Kidney (tissue), 14 donors: ENCODE measurements around the gene CCDC88B. TPM values are rescaled to one million over a fixed set of nuclear protein-coding genes. Genes with fewer than 3 reads are reported as not detected.

Experiments used
- DNase-seq, 5 donors: peaks; one replicate each; pipeline ENCODE4 v3.0.0-alpha.2; 2013 to 2020
- FAIRE-seq: peaks from 2 replicates; lab custom pipeline; 2012; peaks lifted over from hg19 to GRCh38; lab: Jason Lieb, UNC
- H3K27ac ChIP-seq, 2 donors: one replicate each; pipeline ENCODE4 v1.7.0; 2013; ENCODE audit warnings: low read depth in 2 of 2, low read length in 2 of 2, inconsistent platforms in 1 of 2
- H3K27me3 ChIP-seq: one replicate; pipeline ENCODE4 v1.7.1; 2013; ENCODE audit warnings: low read length, inconsistent platforms; ENCODE audit not compliant: control insufficient read depth, insufficient read depth
- H3K36me3 ChIP-seq, 3 donors: one replicate each; pipeline versions ENCODE4 v1.7.0 to v1.7.1; 2013; ENCODE audit warnings: low read length in 3 of 3, control low read depth in 1 of 3, inconsistent platforms in 1 of 3; ENCODE audit not compliant: insufficient read depth in 3 of 3, control insufficient read depth in 2 of 3
- H3K4me1 ChIP-seq, 3 donors: one replicate each; pipeline versions ENCODE4 v1.7.0 to v1.7.1; 2013; ENCODE audit warnings: low read length in 3 of 3, inconsistent platforms in 1 of 3, low read depth in 1 of 3; ENCODE audit not compliant: control insufficient read depth in 2 of 3, insufficient read depth in 2 of 3
- H3K4me3 ChIP-seq, 3 donors: one replicate each; pipeline versions ENCODE4 v1.7.0 to v1.8.1; 2013; ENCODE audit warnings: low read length in 3 of 3, control low read depth in 1 of 3, inconsistent platforms in 1 of 3
- H3K9ac ChIP-seq, 3 donors: one replicate each; pipeline versions ENCODE4 v1.7.0 to v1.7.1; 2013; ENCODE audit warnings: low read length in 3 of 3, control low read depth in 1 of 3, inconsistent platforms in 1 of 3
- H3K9me3 ChIP-seq, 3 donors: one replicate each; pipeline versions ENCODE4 v1.7.0 to v1.7.1; 2013; ENCODE audit warnings: low read length in 3 of 3, control low read depth in 1 of 3, inconsistent platforms in 1 of 3; ENCODE audit not compliant: control insufficient read depth in 2 of 3, insufficient read depth in 1 of 3
- intact Hi-C: fragments of 100-400 bp; cut with DNase I; formaldehyde crosslinking; loops from one replicate; pipeline ENCODE4 v1.11.1; 2022
- polyA plus RNA-seq: library from polyadenylated mRNA; stranded (reverse); fragments of 350-450 nt; fragmentation: Illumina TruSeq; extraction: RNeasy Lipid Tissue Mini Kit (QIAGEN cat#74804); gene quantifications from one replicate; pipeline ENCODE4 v1.2.3, GENCODE V29; 2014; ENCODE audit warnings: low read depth, low replicate concordance; ENCODE audit not compliant: insufficient read depth
- total RNA-seq: library from RNA; stranded (reverse); fragmentation: NEBNext Ultra II Directional; extraction: Animal tissue kit (Norgen Biotek cat#: 25700); gene quantifications from one replicate; pipeline ENCODE4 v1.2.1, GENCODE V29; 2021
- TF ChIP-seq, protein P1 (sequence below): IDR thresholded peaks from 3 replicates; pipeline ENCODE4 v1.5.1; 2012; ENCODE audit warnings: mild to moderate bottlenecking, moderate library complexity, borderline replicate concordance; ENCODE audit not compliant: insufficient read depth; ENCODE audit errors: extremely low read depth
- donor health status: control.
- donor health status: control.
- donor health status: control.
- donor health status: control.
- donor health status: control.
- donor health status: DM: yes; HTN: yes; CAD: no.
- donor health status: Normal renal cell carcinoma (clear cell type).

CCDC88B gene
- total and polyA plus RNA-seq, 2 donors from 2014 or later, result 10.0 to 13.3 TPM

DNA sequence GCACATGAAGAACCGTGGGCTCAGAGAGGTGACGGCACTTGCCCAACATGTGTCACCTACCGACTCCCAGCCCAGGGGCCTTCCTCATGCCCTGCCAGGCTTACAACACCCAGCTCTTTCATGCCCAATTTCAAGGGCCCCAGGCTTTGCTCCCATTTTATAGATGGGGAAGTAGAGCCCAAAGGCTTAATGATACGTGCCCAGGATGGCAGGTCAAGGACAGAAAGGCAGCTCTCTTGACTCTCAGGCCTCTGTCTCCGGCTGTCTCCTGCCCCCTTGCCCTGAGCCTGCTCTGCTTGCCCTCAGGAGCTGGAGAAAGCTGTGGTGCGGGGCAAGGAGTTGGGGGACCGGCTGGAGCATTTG is 9.0 kb downstream of the CCDC88B start:
- TF ChIP-seq, protein P1, sequence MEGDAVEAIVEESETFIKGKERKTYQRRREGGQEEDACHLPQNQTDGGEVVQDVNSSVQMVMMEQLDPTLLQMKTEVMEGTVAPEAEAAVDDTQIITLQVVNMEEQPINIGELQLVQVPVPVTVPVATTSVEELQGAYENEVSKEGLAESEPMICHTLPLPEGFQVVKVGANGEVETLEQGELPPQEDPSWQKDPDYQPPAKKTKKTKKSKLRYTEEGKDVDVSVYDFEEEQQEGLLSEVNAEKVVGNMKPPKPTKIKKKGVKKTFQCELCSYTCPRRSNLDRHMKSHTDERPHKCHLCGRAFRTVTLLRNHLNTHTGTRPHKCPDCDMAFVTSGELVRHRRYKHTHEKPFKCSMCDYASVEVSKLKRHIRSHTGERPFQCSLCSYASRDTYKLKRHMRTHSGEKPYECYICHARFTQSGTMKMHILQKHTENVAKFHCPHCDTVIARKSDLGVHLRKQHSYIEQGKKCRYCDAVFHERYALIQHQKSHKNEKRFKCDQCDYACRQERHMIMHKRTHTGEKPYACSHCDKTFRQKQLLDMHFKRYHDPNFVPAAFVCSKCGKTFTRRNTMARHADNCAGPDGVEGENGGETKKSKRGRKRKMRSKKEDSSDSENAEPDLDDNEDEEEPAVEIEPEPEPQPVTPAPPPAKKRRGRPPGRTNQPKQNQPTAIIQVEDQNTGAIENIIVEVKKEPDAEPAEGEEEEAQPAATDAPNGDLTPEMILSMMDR, result no peak
- no peaks in the 10 kb centered on the region for H3K36me3 ChIP-seq
- no peak overlapping the region for H3K9ac ChIP-seq
- H3K4me1 ChIP-seq, result no peaks in the 10 kb centered on the region
- DNase-seq (no peak), FAIRE-seq (no peak)
- H3K9me3 ChIP-seq, result no peaks in the 10 kb centered on the region
- no peak overlapping the region for H3K27ac ChIP-seq
- H3K4me3 ChIP-seq, result no peak overlapping the region
- intact Hi-C loops, result no loop called here
- H3K27me3 ChIP-seq, result no peaks in the 10 kb centered on the region

DNA sequence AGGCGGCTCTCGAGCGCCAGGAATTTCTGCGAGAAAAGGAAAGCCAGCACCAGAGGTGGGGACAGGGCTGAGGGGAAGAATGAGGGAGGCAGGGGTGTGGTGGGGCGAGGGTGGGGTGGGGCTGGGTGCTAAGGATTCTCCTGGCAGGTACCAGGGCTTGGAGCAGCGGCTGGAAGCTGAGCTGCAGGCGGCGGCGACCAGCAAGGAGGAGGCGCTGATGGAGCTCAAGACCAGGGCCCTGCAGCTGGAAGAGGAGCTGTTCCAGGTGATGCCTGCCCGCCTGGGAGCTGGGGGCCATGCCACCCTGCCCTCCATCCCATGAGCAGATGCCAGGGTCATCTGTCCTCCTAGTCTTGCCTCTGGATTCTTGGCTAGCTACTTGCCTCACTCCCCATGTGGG is 9.4 kb downstream of the CCDC88B start:
- Histone ChIP-seq H3K27me3 (no peaks in the 10 kb centered on the region), H3K4me3 (no peak overlapping the region), H3K9me3 (no peaks in the 10 kb centered on the region), H3K9ac (no peak overlapping the region), H3K4me1 (no peaks in the 10 kb centered on the region), H3K27ac (no peak overlapping the region), H3K36me3 (no peaks in the 10 kb centered on the region)
- TF ChIP-seq, protein P1, result no peak
- no peak for DNase-seq
- intact Hi-C loops, result no loop called here
- no peak for FAIRE-seq

DNA sequence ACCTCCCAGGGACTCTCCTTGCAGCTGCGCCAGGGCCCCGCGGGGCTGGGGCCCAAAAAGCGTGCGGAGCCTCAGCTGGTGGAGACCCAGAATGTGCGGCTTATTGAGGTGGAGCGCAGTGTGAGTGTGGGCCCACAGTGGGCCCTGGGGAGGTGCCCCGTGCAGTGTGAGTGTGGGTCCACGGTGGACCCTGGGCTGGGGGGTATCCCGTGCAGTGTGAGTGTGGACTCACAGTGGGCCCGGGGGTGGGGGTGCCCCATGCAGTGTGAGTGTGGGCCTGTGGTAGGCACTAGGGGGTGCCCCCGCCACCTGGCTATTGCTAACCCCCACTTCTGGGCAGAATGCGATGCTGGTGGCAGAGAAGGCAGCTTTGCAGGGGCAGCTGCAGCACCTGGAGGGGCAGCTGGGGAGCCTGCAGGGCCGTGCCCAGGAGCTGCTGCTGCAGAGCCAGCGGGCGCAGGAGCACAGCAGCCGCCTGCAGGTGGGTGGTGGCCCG is 11.2 kb downstream of the CCDC88B start:
- Histone ChIP-seq H3K4me1 (peaks cover 0 to 4% (median 0%) of the 10 kb centered on the region in 3 donors), H3K9me3 (no peaks in the 10 kb centered on the region), H3K27me3 (no peaks in the 10 kb centered on the region), H3K9ac (no peak overlapping the region), H3K36me3 (no peaks in the 10 kb centered on the region), H3K4me3 (no peak overlapping the region), H3K27ac (no peak overlapping the region)
- DNase-seq (no peak), FAIRE-seq (no peak)
- intact Hi-C loops, result no loop called here
- TF ChIP-seq, protein P1, result no peak
